Suppressor macrophage treated with lipopolysaccharide for 4 hours (primary cell): ENCODE data around the gene FAM89B.
"Not testable (repeated sequence)": the region's sequence is repeated elsewhere in the genome, so short reads cannot be mapped to it uniquely, and the experiment has no call there.

ENCODE experiments used
- DNase-seq: peaks from one replicate; pipeline ENCODE4 v3.0.0-alpha.2; 2020

FAM89B gene

GRCh38 chr11:65558002-65558929, 14.1 kb upstream of the FAM89B start, which contains the start of gene LTBP3:
TSS of gene LTBP3 (minus strand) at chr11:65558359. CDS start at chr11:65557959, 400 bp downstream.
- DNase-seq, result peak; percentile 69

- no peak for DNase-seq
Observed at GRCh38 chr11:65558930-65559509, 13.3 kb upstream of the FAM89B start.

DNA sequence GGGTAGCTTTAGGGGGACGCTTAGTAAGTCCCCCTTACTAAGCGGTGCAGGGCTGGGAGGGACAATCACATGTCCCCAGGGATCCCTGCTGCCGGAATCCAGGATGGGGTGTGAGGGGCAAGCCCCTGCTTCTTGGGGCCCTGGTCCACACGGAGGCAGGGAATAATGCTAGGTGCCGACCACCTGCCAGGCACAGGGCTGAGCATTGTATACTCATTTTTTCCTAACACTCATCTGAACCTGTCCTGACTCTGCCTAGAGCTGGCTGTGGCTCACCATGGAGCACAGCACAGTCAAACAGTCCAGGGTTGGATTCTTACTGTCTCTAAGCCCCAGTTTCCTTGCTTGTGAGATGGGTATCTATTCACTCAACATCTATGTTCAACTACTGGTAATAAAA, 12.8 kb upstream of the FAM89B start:
- DNase-seq, result no peak

DNA sequence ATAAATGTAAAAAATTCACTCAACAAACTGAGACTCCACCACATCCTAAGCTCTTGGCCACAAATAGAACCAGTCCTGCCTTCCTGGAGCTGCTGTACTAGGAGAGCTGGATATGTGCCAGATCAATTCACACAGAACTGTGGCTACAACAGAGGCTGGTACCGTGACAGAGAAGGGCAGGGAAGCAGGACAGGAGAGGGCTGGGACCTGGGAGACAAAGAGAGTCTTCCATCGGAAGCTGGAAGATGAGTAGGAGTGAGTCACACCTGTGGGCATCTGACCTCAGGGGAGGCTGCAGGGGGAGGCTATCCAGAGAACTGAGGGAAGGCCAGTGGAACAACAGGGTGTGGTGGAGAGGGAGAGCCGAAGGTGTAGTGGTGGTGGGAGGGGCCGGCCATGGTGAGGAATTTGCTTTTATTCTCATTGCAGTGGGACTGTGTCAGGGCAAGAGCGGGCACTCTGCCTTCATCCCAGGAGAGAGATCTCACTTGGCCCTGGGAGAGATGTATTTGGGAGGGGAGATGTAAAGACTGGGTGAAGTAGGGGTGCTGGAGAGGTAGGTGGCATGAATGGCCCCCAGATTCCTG, 12.3 kb upstream of the FAM89B start:
- no peak for DNase-seq

DNA sequence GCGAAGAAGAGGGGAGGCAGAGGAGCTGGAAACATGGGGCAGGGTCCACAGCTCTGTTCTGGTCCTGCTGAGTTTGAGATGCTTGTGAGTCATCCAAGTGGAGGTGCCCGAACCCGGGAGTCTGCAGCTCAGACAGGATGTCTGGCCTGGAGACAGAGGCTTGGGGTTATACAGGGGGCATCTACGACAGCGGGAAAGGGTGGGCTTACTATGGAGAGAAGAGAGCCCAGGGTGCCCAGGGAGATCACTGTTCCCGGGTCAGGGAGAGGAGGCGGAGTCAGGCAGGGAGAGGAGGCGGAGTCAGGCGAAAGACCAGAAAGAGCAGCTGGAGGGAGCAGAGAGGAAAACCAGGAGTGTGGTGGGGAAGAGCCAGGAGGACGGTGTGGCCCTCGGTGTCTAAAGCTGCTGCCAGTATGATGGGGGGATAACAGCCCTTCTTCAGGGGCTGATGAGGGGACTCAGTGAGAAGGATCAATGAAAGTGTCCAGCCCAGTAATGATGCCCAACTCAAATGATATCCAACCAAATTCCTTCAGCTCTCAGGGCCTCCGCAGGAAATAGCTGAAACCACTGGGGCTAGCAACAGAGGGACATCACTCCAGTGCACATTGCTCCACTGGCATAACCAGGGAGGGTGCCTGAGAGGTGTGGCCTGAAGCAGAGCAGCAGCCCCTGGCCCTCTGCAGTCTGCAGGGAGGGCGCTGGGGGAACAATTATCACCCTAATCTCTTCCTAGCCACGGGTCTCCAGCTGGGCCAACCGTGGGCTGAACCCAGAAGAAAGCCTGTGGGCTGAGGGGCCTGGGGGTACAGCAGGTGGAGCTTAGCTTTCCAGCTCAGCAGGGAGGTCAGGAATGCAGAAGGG, 11.6 kb upstream of the FAM89B start:
- DNase-seq, result no peak

DNA sequence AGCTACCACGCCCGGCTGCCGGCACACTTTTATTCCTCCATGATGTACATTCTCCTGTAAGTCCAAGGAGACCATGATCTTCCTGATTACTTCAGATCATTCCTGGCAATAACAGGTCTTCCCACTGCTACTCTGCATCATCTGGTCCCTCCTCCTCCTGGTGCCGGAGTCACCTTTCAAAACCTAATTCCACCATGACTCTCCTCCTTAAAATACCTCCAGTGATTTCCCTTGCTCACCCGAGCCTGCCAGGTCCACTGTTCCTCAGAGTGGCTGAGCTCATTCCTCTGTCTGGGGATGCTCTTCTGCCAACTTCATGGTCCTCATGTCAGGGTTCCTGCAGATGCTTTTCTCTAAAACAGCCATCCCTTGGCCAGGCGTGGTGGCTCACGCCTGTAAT, 10.3 kb upstream of the FAM89B start:
- no peak for DNase-seq

DNA sequence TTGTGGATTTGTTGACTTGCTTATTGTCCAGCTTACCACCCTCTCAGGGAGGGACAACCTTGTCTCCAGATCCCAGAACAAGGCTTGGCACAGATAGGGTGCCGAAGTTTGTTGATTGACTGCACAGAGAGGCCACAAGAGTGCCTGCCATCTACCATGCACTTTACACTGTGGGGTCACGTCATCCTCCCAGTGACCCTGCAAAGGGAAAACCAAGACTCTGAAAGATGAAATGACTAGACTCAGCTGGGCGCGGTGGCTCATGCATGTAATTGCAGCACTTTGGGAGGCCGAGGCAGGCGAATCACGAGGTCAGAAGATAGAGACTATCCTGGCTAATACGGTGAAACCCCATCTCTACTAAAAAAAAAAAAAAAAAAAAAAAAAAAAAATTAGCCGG, 9.6 kb upstream of the FAM89B start:
- no peak for DNase-seq

- DNase-seq, result peak; percentile 35
Observed at GRCh38 chr11:65563601-65564000, 8.7 kb upstream of the FAM89B start.

- DNase-seq, result not testable (repeated sequence)
Observed at GRCh38 chr11:65564879-65565559, 7.3 kb upstream of the FAM89B start.

DNA sequence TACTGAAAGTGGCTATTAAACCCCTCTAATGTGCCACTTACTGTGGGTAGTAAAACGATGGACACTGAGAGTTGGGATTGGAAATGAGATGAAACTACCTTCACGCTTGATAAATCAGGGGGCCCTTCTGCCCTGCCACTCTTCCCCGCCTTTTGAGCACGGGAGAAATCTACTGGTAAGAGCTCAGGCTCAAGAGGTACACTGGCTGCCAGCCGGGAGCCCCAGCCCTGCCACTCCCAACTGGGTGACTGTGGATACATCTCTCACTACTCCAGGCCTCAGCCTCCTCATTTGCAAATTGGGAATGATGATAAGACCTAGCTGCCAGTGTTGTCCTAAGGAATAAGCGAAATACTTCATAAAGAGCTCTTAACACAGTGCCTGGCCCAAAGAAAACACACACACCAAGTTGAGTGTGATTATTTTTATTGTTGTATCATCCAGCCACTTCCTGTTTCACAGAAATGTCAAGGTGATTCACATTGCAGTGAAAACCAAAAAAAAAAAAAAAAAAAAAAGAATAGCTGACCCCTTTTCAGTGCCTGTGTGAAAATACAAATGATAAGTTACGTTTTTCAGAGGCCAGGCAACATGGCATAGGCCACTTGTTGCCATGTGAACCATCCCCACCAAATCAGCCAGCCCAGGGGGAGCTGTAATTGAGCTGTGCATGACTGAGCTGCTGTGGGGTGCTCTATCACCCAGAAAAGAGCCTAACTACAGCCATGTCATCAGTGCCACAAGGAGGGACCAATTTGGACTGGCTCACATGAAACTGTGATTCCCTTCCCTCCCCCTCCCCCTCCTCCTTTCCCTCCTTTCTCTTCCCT, 6.5 kb upstream of the FAM89B start:
- DNase-seq, result no peak

DNA sequence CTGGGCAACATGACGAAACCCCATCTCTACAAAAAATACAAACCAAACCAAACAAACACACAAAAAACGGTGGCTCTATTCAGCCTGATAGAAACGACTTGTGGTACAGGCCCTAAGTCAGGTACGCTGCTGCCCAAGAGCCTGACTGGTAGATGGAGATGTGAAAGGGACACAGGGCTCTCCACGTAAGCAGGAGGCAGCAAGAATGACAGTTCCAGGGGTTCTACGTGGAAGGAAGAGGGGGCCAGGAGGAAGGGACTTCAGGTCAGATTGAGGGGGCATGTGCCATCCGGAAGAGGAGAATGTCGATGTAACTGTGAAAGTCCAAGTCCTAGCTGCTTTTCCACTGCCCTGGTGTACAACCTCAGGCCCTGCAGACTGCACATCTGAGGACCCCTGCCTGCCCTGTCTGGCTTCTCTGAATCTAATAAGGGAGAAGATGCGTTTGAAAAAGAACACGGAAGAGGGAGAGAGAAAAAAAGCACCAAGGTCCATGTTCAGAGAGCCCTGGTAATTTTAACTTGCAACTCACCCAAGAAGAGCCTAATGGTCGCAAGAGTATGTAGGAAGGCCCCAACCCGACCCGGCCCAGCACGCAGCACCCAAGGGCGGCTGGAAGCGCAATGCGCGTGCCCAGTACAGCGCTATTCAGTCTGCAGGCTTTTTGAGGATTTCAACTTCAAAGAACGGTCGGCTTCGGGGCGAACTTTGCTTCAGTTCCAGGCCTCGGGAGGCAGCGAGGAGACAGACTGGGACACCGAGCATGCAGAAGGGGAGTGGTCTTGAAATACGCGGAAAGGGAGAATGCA, 3.0 kb upstream of the FAM89B start:
- DNase-seq, result no peak

DNA sequence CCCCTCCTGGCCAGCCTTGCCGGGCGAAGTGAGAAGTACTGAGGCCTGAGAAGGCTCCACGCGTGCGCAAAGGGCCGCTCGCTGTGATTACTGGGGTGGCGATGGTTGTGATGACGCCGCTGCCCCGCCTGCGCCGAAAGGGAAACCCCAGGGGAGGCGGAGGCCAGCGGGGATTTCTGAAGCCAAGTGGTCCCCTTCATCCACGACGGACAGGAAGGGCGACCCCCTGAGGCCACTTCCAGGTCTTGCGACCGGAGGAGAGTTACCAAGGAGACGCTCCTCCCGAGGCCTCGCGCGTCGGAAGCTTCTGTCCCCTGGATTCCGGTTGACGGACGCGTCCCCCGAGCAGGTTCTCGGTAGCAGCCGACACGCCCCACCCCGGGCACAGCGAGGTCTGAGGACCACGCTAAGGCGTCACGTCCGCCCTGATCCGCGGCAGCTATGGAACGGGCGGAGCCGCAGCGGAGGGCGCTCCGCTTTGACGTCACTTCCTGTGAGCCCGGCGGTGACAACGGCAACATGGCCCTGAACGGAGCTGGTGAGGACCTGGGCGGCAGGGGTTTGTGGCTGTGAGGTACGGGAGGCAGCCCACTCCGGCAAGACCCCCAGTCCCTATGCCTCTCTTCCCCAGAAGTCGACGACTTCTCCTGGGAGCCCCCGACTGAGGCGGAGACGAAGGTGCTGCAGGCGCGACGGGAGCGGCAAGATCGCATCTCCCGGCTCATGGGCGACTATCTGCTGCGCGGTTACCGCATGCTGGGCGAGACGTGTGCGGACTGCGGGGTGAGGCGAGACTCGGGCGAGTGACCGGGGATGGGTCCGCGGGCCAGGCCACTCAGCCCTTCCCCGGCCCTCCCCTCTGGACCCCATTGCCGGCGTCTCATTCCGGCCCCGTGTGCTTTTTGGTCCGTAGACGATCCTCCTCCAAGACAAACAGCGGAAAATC, 2.1 kb upstream of the FAM89B start, which contains the start of gene ZNRD2:
TSS of gene ZNRD2 (plus strand) at position 505 of the 946 bp plus-strand sequence. CDS start at position 520, 15 bp downstream.
- peak; percentile 99 for DNase-seq

DNA sequence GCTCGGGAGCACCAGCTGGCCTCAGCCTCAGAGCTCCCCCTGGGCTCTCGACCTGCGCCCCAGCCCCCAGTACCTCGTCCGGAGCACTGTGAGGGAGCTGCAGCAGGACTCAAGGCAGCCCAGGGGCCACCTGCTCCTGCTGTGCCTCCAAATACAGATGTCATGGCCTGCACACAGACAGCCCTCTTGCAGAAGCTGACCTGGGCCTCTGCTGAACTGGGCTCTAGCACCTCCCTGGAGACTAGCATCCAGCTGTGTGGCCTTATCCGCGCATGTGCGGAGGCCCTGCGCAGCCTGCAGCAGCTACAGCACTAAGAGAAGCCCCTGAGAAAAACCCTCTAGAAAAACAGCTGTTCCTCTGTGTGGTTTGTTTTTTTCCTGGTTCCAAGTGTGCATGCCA, 918 bp upstream of the FAM89B start:
- DNase-seq, result no peak

DNA sequence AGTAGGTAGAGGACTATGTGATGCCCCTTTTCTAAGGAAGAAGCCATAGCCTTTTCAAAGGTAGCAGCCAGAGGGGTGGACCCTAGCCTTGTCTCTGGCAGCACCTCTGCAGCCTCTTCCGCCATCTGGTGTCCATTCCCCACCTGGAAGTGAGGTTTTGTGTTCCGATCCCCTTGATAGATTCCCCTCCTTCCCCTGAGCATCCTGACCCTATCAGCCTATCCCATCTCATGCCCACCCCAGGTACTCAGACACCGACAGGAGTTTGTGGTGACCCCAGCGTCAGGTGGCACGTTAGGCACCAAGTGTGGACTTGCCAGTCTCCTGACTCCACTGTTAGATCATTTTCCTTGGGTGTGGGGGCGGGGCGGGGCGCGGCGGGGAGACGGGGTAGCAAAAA, 398 bp upstream of the FAM89B start:
- no peak for DNase-seq

GRCh38 chr11:65573391-65574079, 1.2 kb downstream of the FAM89B start:
- DNase-seq, result no peak

GRCh38 chr11:65574109-65574810, 1.9 kb downstream of the FAM89B start:
- DNase-seq, result peak; percentile 99

DNA sequence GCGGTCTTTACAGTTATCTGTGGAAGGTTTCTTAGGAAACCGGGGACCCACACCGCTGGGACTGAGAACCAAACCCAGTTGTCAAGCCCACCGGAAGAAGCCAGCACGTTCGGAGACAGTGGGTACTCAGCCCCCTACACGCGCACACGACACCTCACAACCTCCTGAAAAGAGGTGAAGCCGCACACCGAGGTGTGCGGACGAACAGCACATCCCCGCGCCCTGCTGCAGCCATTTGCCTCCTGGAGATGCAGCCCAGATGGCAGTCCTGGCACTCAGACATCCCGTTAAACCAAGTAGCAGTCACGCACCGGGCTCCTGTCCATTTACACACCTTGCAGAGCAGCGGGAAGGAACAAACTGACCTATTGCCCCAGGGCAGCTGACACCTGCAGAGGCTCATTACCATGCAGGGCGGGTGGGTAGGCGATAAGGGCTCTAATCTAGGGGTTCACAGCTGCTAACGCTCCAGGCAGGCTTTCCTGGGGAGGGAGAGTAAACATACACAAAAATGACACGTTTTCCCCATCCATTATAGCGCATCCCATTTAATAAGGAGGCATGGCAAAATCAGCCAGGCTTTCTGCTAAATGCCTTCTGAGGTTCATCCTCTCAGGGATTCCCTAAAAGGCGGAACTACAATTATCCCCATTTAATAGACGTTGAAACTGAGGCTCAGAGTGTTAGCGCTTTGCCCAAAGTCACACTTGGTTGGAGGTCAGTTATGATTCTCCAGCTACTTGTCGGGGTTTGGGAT, 2.7 kb downstream of the FAM89B start:
- DNase-seq, result no peak
